ENCODE results near the gene G0S2.

The G0S2 gene

DNA sequence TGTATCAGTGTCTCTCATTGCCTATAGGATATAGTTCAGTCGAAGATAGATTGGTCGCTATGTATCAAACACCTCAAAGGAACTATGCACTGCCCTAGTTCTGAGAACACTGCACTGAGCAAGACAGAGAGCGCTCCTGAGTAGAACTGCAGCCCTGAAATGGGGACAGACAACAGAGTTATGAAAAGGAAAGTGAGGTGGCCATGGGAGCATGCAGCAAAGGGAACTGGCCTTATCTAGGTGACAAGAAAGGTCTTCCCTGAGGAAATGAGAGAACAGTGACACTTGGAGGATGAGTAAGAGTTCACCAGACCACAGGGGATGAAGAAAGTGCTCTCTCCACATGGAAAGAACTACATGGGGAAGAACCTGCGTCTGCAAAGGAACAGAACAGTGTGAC lies 7.5 kb upstream of the G0S2 start:
- TF ChIP-seq, protein P1, sequence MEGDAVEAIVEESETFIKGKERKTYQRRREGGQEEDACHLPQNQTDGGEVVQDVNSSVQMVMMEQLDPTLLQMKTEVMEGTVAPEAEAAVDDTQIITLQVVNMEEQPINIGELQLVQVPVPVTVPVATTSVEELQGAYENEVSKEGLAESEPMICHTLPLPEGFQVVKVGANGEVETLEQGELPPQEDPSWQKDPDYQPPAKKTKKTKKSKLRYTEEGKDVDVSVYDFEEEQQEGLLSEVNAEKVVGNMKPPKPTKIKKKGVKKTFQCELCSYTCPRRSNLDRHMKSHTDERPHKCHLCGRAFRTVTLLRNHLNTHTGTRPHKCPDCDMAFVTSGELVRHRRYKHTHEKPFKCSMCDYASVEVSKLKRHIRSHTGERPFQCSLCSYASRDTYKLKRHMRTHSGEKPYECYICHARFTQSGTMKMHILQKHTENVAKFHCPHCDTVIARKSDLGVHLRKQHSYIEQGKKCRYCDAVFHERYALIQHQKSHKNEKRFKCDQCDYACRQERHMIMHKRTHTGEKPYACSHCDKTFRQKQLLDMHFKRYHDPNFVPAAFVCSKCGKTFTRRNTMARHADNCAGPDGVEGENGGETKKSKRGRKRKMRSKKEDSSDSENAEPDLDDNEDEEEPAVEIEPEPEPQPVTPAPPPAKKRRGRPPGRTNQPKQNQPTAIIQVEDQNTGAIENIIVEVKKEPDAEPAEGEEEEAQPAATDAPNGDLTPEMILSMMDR (IDR thresholded peaks at IDR 0.05; ENCODE audit: low read depth, low read length) = no peak
- H3K4me3 ChIP-seq (ENCODE audit: low read depth, low read length) = no peak overlapping the region

GRCh38 chr1:209670441-209671082 lies 4.7 kb upstream of the G0S2 start:
- H3K4me3 ChIP-seq (ENCODE audit: low read depth, low read length) = no peak overlapping the region

DNA sequence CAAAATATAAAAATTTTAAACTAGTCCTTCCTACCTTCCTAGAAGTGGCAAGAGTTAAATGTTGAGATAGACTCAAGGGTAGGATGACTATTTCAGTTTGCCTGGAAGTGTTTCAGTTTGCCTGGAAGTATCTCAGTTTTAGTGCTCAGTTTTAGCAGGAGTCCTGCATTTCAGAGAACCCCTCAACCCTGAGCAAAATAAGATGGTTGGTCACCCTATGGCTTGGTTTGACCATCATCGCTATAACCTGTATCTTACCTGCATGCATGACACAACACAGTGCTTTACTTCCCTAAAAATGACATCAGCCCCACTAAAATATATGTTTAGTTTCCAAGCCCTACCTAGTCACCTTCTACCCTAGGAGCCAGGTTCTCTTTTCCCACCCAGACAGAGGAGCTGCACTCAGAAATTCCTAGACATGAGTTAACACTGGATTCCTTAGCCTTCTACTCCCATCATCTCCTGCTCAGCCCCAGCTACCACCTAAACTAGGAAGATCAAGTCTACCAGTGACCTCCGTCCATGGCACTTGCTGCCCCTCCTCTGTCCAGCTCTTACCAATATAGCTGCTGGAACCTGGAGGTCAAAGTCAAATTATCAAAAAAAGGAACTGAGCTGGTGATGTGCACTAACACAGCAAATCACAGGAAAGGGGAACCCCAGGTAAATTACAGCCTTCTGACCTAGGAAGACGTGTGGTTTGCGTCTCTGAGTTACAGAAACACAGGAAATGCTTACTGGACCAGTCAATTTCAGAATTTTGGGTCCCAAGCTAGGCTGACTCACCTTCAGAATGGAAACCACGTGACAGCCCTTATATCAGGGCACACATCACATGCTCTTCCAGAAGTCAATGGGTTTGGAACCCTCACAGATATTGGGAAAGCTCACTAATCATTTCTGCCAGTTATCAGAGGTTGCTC lies 2.2 kb upstream of the G0S2 start:
- TF ChIP-seq, protein P1 (IDR thresholded peaks at IDR 0.05; ENCODE audit: low read depth, low read length) = no peak
- H3K4me3 ChIP-seq (ENCODE audit: low read depth, low read length) = no peak overlapping the region

More at GRCh38 chr1:209670441-209671082, 4.7 kb upstream of the G0S2 start:
- TF ChIP-seq, protein P1 (IDR thresholded peaks at IDR 0.05; ENCODE audit: low read depth, low read length) = no peak

- TF ChIP-seq, protein P1 (IDR thresholded peaks at IDR 0.05; ENCODE audit: low read depth, low read length) = no peak
- H3K4me3 ChIP-seq (ENCODE audit: low read depth, low read length) = no peak overlapping the region
These were observed 1.4 kb upstream of the G0S2 start for GRCh38 chr1:209673631-209674417.

- TF ChIP-seq, protein P1 (IDR thresholded peaks at IDR 0.05; ENCODE audit: low read depth, low read length) = no peak
- peak overlapping the region; percentile 55 for H3K4me3 ChIP-seq (ENCODE audit: low read depth, low read length)
These were observed 448 bp downstream of the G0S2 start for GRCh38 chr1:209675565-209676154.

- TF ChIP-seq, protein P1 (IDR thresholded peaks at IDR 0.05; ENCODE audit: low read depth, low read length) = no peak
- H3K4me3 ChIP-seq (ENCODE audit: low read depth, low read length) = no peak overlapping the region
These were observed 3.8 kb downstream of the G0S2 start for GRCh38 chr1:209678981-209679539.
